ENCODE measurements around the gene HEATR5B.

DNA sequence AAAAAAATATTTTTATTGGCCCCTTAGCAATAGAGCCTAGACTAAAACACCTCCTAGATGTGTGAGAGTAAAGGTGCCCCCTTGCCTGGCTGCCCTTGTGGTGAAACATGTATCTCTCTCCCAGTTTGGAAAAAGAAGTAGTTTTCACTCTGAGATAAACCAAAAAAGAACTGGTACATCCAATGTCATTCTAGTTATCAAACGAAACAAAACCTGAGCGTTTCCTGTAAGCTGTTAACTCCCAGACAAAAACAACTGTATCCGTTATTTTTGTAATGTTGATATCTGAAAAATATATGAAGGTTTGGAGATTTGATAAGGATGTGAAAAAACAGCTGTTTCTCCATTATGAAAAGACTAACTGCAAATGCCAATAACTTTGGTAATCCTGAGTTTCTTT lies 24.3 kb downstream of the HEATR5B start:
- no peak for TF ChIP-seq POLR2A (IDR thresholded peaks at IDR 0.05; ENCODE audit: low read depth, low read length)
- TF ChIP-seq TAF1 (IDR thresholded peaks at IDR 0.05; ENCODE audit: low read depth, low read length): no peak
- TF ChIP-seq POLR2AphosphoS5 (IDR thresholded peaks at IDR 0.05; ENCODE audit: low read depth, low read length): no peak
- no peak for TF ChIP-seq POU2F2 (IDR thresholded peaks at IDR 0.05; ENCODE audit: low read depth, low read length)

Measured in GM12891 (cell line).